Measurements from ENCODE around the gene TFPI2.
"Not testable (repeated sequence)": the region's sequence is repeated elsewhere in the genome, so short reads cannot be mapped to it uniquely, and the experiment has no call there.

DNA sequence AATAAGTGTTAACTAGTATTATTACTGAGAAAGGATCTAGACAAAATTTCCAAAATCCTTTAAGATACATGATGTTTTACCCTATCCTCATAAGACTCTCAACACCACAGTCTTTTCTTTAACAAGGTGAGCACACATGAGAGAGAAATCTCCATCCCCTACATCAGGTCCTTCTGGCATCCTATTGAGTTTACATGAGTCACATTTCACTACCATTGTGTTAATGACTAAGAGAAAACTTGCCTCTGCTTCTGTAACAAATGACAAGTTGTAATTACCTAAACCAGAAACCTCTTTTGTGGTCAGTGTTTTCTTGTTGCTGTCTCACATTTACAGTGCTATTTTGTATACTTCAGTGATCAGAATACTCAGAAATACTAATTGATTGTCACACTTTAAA is 21.1 kb upstream of the TFPI2 start:
- TF ChIP-seq, protein P1, sequence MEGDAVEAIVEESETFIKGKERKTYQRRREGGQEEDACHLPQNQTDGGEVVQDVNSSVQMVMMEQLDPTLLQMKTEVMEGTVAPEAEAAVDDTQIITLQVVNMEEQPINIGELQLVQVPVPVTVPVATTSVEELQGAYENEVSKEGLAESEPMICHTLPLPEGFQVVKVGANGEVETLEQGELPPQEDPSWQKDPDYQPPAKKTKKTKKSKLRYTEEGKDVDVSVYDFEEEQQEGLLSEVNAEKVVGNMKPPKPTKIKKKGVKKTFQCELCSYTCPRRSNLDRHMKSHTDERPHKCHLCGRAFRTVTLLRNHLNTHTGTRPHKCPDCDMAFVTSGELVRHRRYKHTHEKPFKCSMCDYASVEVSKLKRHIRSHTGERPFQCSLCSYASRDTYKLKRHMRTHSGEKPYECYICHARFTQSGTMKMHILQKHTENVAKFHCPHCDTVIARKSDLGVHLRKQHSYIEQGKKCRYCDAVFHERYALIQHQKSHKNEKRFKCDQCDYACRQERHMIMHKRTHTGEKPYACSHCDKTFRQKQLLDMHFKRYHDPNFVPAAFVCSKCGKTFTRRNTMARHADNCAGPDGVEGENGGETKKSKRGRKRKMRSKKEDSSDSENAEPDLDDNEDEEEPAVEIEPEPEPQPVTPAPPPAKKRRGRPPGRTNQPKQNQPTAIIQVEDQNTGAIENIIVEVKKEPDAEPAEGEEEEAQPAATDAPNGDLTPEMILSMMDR (conservative IDR thresholded peaks at IDR 0.05; ENCODE audit: low read depth, low read length), result not testable (repeated sequence)
- not testable (repeated sequence) for TF ChIP-seq EZH2phosphoT487 (IDR thresholded peaks at IDR 0.05; ENCODE audit: borderline replicate concordance, low read length)

Measured in PC-3 (cell line).